Muscle layer of duodenum (tissue), 2 donors: ENCODE data around the gene DUSP8.
"Not testable (repeated sequence)": the region's sequence is repeated elsewhere in the genome, so short reads cannot be mapped to it uniquely, and the experiment has no call there.

Experiments used
- H3K27ac ChIP-seq: one replicate; pipeline ENCODE4 v1.7.0; 2013; ENCODE audit warnings: mild to moderate bottlenecking, low read length
- H3K27me3 ChIP-seq: one replicate; pipeline ENCODE4 v1.7.0; 2013; ENCODE audit warnings: low read depth, mild to moderate bottlenecking, control low read depth, low read length
- H3K36me3 ChIP-seq, 2 donors: one replicate each; pipeline ENCODE4 v1.7.0; 2013; ENCODE audit warnings: low read length in 2 of 2, control low read depth in 1 of 2, mild to moderate bottlenecking in 1 of 2; ENCODE audit not compliant: insufficient read depth in 2 of 2, control insufficient read depth in 1 of 2
- H3K4me1 ChIP-seq, 2 donors: one replicate each; pipeline ENCODE4 v1.7.0; 2013; ENCODE audit warnings: low read length in 2 of 2, mild to moderate bottlenecking in 2 of 2, control low read depth in 1 of 2, moderate library complexity in 1 of 2; ENCODE audit not compliant: insufficient read depth in 2 of 2, control insufficient read depth in 1 of 2
- H3K4me3 ChIP-seq, 2 donors: one replicate each; pipeline ENCODE4 v1.7.0; 2013; ENCODE audit warnings: low read length in 2 of 2, low read depth in 1 of 2, mild to moderate bottlenecking in 1 of 2
- H3K9me3 ChIP-seq, 2 donors: one replicate each; pipeline ENCODE4 v1.7.0; 2013; ENCODE audit warnings: low read length in 2 of 2, control low read depth in 1 of 2, mild to moderate bottlenecking in 1 of 2; ENCODE audit not compliant: control insufficient read depth in 1 of 2
- donor health status: healthy.

DUSP8 gene

DNA sequence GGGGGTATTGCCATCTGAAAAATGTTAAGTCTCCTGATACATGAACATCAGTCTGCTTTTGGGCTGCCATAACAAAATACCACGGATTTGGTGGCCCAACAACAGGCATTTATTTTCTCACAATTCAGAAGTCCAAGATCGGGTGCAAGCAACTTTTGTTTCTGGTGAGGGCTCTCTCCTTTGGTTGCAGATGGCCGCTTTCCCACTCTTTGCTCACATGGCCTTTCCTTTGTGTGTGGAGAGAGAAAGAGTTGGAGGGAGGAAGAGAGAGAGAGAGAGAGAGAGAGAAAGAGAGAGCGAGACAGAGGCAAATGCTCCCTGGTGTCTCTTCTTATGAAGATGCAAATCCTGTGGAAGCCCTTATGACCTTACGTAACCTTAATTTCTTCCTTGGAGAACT, 28.6 kb upstream of the DUSP8 start:
- Histone ChIP-seq H3K4me3 (no peak overlapping the region), H3K36me3 (no peaks in the 10 kb centered on the region), H3K4me1 (no peaks in the 10 kb centered on the region), H3K27ac (no peak overlapping the region), H3K27me3 (no peaks in the 10 kb centered on the region), H3K9me3 (no peaks in the 10 kb centered on the region)

- no peaks in the 10 kb centered on the region for H3K9me3 ChIP-seq
- no peaks in the 10 kb centered on the region for H3K36me3 ChIP-seq
- no peaks in the 10 kb centered on the region for H3K27me3 ChIP-seq
- H3K4me1 ChIP-seq = no peaks in the 10 kb centered on the region
- H3K4me3 ChIP-seq = no peak overlapping the region
- H3K27ac ChIP-seq = no peak overlapping the region
Measured at GRCh38 chr11:1598816-1599215, 26.7 kb upstream of the DUSP8 start.

GRCh38 chr11:1598406-1598805, 26.3 kb upstream of the DUSP8 start:
- not testable (repeated sequence) for H3K27ac ChIP-seq, H3K9me3 ChIP-seq, H3K4me1 ChIP-seq, H3K36me3 ChIP-seq, H3K4me3 ChIP-seq, H3K27me3 ChIP-seq

- no peak within 1 kb of the TSS for H3K4me3 ChIP-seq
- H3K36me3 ChIP-seq = no peaks in the 10 kb centered on the region
- H3K27ac ChIP-seq = no peak within 1 kb of the TSS
- H3K9me3 ChIP-seq = no peaks in the 10 kb centered on the region
- H3K4me1 ChIP-seq = no peaks in the 10 kb centered on the region
- H3K27me3 ChIP-seq = no peaks in the 10 kb centered on the region
Measured at GRCh38 chr11:1597994-1598380, 25.9 kb upstream of the DUSP8 start, which contains the start of gene KRTAP5-2. KRTAP5-2 (minus strand) TSS chr11:1598294; CDS start chr11:1598250, 44 bp downstream.

GRCh38 chr11:1597331-1597993, 25.4 kb upstream of the DUSP8 start:
- no peaks in the 10 kb centered on the region for H3K4me1 ChIP-seq
- H3K27ac ChIP-seq = no peak overlapping the region
- no peaks in the 10 kb centered on the region for H3K36me3 ChIP-seq
- H3K27me3 ChIP-seq = no peaks in the 10 kb centered on the region
- H3K4me3 ChIP-seq = no peak overlapping the region
- no peaks in the 10 kb centered on the region for H3K9me3 ChIP-seq

DNA sequence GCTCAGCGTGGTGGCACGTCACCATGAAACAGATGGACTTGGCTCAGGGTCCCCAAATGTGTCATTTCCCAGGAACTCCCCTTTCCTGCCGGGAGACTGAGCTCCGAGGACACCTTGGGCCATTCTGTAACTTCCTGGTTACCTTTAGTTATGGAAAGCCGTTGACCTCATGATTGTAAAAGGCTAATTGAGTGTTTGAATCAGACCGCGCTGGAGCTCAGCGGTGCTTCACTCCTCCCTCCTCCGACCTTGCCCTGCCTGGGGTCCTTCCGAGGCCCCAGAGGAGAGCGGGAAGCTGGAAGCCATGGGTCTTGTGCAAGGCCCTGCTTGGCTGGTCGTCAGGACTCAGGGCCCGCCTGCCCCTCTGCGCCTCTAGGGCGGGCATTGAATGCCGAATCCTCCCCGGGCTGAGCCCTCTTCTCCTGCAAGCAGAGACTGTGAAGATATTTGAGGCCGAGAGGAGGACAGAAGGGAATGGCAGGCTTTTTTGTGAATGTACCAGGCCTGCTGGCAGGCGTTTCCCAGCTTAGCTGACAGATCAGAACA, 24.6 kb upstream of the DUSP8 start:
- H3K27ac ChIP-seq, H3K4me1 ChIP-seq, H3K36me3 ChIP-seq, H3K27me3 ChIP-seq, H3K9me3 ChIP-seq, H3K4me3 ChIP-seq: not testable (repeated sequence)

DNA sequence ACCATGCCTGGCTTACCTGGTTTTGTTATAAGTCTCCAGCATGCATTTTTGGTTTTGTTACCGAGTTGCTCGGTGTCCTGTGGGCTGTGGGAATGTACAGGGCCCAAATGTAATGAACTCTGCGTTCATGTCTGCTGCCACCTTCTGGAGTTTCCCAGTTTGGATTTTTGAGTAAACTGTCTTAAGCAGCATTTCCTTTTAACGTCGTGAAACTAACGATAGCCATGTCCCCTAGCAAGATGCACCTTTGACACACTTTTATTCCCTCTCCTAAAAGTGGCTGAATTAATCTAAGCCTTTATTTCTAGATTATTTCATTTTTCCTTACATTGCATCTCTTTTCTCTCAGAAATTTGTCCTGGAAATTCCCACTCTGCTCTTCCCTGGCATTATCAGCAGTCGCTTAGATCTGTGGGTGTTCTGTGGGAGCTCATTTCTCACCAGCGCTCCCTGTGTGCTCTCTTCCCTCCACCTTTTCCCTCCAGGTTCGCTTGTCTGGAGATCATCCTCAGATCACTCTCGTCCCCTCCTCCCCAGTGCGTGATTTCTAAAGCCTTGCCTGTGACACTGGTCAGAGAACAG, 24.0 kb upstream of the DUSP8 start:
- not testable (repeated sequence) for H3K36me3 ChIP-seq, H3K4me3 ChIP-seq, H3K27ac ChIP-seq, H3K27me3 ChIP-seq, H3K4me1 ChIP-seq, H3K9me3 ChIP-seq

DNA sequence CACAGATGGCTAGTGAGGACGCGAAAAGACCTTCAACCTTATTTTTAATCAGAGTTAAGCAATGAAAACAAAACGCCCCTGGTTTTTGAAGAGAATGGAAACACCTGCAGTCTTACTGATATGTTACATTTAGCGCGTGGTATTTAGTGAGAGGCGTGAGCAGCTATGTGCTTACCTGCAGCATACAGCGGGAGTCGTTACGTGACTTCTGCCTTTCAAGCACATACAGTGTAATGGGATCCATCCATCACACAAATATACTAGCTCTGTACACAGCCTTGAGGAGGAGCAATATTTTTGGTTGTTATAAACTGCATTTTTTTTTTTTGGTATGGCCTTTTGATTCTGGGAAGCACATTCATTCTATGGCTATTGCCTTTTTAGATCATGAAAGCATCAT, 20.6 kb upstream of the DUSP8 start:
- no peak overlapping the region for H3K27ac ChIP-seq
- H3K9me3 ChIP-seq = no peaks in the 10 kb centered on the region
- H3K27me3 ChIP-seq = no peaks in the 10 kb centered on the region
- H3K4me1 ChIP-seq = no peaks in the 10 kb centered on the region
- no peak overlapping the region for H3K4me3 ChIP-seq
- H3K36me3 ChIP-seq = no peaks in the 10 kb centered on the region

- H3K27ac ChIP-seq = no peak overlapping the region
- no peaks in the 10 kb centered on the region for H3K9me3 ChIP-seq
- H3K4me3 ChIP-seq = no peak overlapping the region
- H3K4me1 ChIP-seq = no peaks in the 10 kb centered on the region
- H3K27me3 ChIP-seq = no peaks in the 10 kb centered on the region
- H3K36me3 ChIP-seq = no peaks in the 10 kb centered on the region
Measured at GRCh38 chr11:1589996-1590395, 17.9 kb upstream of the DUSP8 start.

DNA sequence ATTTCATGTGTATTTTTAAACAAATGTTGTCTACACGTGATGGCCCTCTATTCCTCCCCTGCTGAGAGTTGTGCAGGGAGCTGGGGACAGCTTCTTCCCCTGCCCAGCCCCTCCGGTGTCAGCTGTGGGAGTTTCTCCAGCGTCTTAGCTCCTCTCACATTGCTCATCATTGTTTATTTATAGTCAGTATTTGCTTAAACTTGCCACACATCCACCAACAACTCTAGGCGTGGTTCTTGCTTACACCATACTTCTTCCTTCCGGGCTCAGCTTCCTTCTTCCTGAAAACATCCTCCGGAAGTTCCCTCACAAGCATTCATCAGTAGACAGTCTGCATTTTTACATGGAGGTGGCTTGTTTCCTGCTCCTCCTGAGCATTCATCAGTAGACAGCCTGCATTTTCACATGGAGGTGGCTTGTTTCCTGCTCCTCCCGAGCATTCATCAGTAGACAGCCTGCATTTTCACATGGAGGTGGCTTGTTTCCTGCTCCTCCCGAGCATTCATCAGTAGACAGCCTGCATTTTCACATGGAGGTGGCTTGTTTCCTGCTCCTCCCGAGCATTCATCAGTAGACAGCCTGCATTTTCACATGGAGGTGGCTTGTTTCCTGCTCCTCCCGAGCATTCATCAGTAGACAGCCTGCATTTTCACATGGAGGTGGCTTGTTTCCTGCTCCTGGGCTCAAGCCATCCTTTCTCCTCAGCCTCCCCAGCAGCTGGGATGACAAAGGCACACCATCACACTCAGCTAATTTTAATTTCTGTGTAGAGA, 17.3 kb upstream of the DUSP8 start:
- H3K27me3 ChIP-seq = not testable (repeated sequence)

DNA sequence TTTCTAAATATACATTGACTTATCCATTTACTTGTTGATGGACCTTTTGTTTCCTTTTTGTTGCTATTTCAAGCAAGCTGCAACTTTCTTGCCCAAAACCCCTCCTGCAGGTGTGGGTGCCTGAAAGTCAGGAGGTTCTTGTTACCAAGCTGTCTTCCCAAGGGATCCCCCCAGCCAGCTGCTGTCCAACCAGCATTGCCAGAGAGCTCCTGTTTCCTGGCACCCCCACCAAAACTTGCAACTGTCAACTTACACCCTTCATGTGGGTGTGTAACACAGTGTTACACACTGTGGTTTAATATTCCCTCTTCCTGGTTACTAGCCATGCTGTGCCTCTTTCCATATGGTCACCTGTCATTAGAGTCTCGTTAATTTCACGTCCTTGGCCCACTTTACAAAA, 14.6 kb upstream of the DUSP8 start:
- Histone ChIP-seq H3K9me3 (no peaks in the 10 kb centered on the region), H3K4me1 (no peaks in the 10 kb centered on the region), H3K27ac (no peak overlapping the region)

More for the DNA sequence above, 17.3 kb upstream of the DUSP8 start:
- H3K36me3 ChIP-seq, H3K4me1 ChIP-seq, H3K27ac ChIP-seq, H3K4me3 ChIP-seq, H3K9me3 ChIP-seq: not testable (repeated sequence)

More for the DNA sequence above, 14.6 kb upstream of the DUSP8 start:
- Histone ChIP-seq H3K4me3 (no peak overlapping the region), H3K36me3 (no peaks in the 10 kb centered on the region), H3K27me3 (no peaks in the 10 kb centered on the region)
